HG03457 (cell line): ENCODE data around the gene TRAPPC6A.

Experiments
- ATAC-seq: cut with Tn5 transposase; IDR thresholded peaks from one replicate; pipeline ENCODE4 v1.9.1; 2021; ENCODE audit warnings: moderate number of reproducible peaks; ENCODE audit not compliant: unreplicated experiment

The TRAPPC6A gene

DNA sequence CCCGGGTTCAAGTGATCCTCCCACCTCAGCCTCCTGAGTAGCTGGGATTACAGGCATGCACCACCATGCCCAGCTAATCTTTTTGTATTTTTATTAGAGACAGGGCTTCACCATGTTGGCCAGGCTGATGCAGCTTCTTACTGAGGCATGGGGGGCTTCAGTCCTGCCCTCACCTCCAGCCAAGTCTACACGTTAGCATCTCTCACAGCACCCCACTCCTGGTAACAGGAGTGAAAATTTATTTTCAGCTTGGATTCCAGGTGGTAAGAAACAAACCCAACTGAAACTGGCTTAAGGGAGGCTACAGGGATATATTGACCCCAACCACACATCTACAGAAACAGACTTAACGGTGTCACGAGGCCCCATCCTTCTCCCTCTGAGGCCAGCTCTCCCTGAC, 27.9 kb downstream of the TRAPPC6A start:
- no peak for ATAC-seq

DNA sequence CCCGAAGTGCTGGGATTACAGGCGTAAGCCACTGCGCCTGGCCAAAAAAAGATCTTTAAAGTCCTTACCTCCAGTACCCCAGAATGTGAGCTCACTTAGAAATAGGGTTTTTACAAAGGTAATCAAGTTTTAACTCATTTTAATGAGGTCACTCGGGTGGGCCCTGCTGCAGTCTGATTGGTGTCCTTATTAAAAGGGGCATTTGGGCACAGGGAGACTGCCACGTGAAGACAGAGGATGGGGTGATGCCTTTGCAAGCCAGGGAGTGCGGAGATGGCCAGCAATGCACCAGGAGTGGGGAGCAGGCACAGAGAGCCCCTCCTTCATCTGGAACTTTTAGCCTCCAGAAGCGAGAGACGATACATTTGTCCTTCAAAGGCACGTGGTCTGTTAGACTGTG, 28.9 kb downstream of the TRAPPC6A start:
- ATAC-seq = no peak

DNA sequence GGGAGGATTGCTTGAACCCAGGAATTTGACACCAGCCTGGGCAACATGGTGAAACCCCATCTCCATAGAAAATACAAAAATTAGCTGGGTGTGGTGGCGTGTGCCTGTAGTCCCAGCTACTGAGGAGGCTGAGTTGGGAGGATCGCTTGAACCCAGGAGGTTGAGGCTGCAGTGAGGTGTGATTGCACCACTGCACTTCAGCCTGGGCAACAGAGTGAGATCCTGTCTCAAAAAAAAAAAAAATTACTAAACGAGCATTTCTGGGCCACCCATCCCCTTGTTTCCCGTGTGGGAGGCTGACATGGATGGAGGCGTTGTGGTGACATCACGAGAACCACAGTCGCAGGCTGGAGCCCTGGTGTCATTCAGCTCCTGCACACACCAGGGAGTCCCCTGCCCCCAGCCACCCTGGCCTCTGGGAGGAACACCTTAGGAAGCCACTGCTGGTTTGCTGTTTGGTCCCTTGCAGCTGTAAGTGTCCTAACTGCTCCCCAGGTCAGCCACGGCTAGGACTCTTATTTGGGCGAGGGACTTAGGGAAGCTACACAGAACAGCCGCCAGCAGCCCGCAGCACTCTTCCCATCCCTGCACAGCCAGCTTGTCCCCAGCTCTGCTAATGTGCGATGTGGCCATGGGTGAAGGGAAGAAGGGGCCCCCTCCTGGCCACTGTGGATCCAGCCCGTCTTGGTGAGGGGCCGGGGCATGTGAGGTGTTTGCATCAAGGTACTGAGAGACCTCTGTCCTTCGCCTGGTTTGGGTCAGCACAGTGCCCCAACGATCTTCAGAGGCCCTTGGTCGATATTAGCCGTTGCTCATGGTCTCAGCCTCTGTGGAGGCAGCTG, 30.0 kb downstream of the TRAPPC6A start:
- ATAC-seq = no peak

DNA sequence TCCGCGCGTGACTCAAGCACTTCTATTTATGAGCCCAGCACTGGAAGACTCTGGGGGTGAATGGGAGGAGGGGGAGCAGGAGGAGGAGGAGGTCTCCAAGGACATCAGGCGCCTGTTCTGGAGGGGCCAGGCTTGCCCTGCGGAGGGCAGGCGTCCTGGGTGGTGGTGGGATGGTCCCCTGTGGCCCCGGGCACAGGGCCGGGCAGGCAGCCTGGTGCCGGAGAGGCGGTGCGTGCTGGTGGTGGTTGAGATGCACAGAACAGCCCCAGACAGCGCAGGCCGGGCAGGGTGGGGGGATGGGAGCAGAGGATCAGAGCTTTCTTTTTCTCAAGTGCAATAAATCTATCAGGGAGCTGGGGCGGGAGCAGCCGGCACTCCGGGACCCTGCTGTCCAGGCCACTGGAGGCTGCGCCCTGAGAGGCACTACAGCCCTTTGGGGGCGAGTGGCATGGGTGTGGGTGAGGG, 31.3 kb downstream of the TRAPPC6A start:
- no peak for ATAC-seq

GRCh38 chr19:45146251-45146650, 31.8 kb downstream of the TRAPPC6A start:
- ATAC-seq = no peak

DNA sequence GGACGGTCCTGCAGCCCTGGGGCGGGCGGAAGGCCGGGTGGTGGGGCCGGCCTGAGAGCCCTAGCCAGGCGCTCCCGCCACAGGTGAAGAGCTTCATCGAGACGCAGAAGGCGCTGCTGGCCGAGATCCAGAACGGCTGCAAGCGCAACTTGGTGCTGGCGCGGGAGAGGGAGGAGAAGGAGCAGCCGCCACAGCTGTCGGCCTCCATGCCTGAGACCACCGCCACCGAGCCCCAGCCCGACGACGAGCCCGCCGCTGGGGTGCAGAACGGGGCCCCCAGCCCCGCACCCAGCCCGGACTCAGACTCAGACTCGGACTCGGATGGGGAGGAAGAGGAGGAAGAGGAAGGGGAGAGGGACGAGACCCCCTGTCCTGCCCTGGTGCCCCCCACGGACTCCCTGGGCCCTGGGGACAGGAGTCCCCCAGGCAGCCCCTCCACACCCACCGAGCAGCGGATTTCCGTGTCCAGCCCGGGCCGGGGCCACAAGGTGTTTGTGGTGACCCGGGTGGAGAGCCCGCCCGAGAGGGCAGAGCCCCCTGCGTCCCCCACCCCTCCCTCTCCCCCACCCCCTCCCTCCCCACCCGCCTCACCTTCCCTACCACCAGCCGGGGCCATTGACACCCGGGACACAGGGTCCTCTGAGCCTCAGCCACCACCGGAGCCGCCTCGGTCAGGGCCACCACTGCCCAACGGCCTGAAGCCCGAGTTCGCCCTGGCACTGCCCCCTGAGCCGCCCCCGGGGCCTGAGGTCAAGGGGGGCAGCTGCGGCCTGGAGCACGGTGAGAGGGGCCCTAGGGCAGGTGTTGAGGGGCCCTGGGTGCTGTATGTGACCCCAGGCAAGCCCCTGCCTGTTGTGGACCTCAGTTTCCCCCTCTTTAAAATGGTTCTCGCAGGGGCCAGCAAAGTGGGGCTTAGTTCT, 32.5 kb downstream of the TRAPPC6A start:
- ATAC-seq = no peak

DNA sequence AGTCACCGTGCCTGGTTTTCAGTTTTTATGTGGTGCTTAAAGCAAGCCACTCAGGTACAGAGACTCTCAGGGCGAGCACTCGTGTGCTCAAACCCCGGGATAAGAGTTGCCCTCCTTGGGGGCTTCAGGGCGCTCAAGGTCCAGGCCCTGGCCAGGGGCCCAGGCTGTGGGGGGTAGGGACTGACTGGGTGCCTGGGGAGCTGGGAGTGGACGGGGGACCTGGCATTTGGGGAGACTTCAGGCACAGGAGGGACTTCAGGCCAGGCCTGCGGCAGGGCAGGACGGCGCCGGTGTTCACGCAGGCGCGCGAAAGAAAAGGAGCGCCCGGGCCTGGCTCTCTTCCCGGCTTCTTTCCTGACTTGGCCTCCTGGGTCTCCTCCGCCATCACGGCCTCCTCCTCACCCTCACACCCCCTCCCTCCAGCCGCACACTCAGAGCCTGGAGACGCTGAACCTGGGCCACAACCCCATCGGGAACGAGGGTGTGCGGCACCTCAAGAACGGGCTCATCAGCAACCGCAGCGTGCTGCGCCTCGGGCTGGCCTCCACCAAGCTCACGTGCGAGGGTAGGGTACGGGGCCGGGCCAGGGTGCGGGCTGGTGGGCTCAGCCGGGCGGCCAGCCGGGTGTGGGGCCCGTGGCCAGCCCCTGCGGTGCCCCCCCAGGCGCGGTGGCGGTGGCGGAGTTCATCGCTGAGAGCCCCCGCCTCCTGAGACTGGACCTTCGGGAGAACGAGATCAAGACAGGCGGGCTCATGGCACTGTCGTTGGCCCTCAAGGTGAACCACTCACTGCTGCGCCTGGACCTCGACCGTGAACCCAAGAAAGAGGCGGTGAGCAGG, 33.4 kb downstream of the TRAPPC6A start:
- ATAC-seq = no peak

DNA sequence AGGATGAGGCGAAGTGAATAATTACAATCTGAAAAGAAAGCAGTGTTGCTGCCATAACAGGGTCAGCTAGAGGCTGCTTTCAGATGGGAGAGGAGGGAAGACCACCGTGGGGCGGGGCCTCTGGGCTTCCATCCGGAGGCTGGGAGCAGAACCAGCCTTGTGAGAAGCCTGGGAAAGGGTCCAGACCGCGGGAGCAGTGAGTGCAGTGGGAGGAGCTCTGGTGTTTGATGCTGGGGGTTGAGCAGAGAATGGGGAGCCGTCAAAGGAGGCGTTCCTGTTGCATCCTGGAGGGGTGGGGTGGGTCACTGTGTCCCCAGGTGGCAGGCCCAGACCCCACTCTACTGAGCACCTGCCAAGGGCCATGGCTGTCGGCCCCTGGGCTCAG, 35.3 kb downstream of the TRAPPC6A start:
- ATAC-seq = no peak

GRCh38 chr19:45142016-45142725, 35.9 kb downstream of the TRAPPC6A start:
- ATAC-seq = no peak

- no peak for ATAC-seq
Observed at GRCh38 chr19:45141203-45141900, 36.7 kb downstream of the TRAPPC6A start.

DNA sequence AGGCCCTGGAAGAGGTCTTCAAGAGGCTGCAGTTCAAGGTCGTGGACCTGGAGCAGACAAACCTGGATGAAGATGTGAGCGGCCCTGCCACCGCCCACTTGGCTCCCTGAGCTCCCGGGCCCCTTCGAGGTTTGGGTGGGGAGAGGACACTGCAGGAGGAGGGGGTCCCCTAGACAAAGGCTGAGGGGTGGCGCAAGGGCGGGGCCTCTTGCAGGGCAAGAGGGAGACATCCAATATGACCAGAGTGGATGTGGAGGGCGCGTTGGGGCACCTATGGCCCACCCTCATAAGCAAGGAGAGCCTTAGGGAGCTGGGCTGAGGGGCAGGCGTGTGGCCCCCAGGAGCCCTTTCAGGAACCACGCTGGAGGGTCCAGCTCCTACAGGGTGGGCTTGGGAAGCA, 37.5 kb downstream of the TRAPPC6A start:
- no peak for ATAC-seq

DNA sequence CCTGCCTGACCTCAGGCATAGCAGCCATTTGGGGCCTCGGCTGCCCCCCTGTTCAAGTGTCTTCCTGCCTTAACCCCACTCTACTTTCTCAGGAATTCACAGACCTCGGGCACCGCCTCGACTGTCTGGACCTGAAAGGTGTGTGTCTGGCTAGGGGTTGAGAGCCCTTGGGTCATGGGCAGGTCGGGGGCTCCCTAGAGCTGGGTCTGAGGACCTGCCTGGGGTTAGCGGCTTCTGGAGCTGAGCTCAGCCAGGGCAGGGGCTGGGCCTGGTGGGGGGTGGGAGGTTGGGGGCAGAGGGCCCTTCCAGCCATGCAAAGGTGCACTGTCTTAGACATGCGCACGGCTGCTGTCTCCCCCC, 37.9 kb downstream of the TRAPPC6A start:
- ATAC-seq = no peak

GRCh38 chr19:45139286-45140143, 38.5 kb downstream of the TRAPPC6A start:
- ATAC-seq = no peak

GRCh38 chr19:45138303-45138751, 39.7 kb downstream of the TRAPPC6A start:
- ATAC-seq = no peak

GRCh38 chr19:45137179-45137761, 40.8 kb downstream of the TRAPPC6A start:
- ATAC-seq = no peak

GRCh38 chr19:45136507-45137178, 41.4 kb downstream of the TRAPPC6A start:
- no peak for ATAC-seq

DNA sequence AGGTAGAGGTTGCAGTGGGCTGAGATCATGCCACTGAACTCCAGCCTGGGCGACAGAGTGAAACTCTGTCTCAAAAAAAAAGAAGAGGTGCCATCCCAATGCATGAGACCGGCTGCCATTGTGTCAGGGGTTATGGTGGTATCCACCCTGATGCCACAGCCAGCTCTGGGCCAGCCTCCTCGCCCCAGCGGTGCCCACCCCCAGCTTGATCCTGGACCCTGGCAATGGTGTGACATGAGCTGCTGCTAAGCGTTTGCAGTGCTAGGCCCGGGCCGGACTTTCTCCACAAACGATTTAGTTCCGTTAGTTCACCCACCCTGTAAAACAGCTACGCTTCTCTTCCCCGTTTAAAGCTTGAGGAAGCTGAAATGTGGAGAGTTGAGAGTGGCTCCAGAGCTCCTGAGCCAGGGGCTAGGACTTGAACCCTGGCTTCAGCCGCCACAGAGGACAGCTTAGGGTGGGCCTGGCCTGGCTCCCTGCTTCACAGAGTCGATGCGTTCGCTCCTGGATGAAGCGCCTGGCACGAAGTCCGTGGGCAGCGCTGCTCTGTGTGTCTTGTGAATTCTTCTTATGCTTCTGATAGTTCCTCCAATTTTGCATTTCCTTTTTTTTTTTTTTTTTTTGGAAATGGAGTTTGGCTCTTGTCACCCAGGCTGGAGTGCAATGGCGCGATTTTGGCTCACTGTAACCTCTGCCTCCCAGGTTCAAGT, 42.7 kb downstream of the TRAPPC6A start:
- no peak for ATAC-seq
